Retinal pigment epithelial cell (primary cell): ENCODE results near the gene C16orf95.

Experiments
- DNase-seq: peaks from one replicate; pipeline ENCODE4 v3.0.0-alpha.2; 2010; ENCODE audit warnings: low read depth
- H3K4me3 ChIP-seq: 2 replicates; pipeline ENCODE4 v1.5.1; 2011; ENCODE audit warnings: mild to moderate bottlenecking, low read length, control low read depth, moderate library complexity
- CTCF ChIP-seq: conservative IDR thresholded peaks from 2 replicates; pipeline ENCODE4 v1.5.1; 2011; ENCODE audit warnings: low read depth, low read length, control low read depth, inconsistent platforms

The C16orf95 gene

GRCh38 chr16:87335625-87336433 is 18.6 kb upstream of the C16orf95 start:
- TF ChIP-seq CTCF: no peak
- DNase-seq: no peak

GRCh38 chr16:87334651-87335624 is 17.7 kb upstream of the C16orf95 start:
- no peak for TF ChIP-seq CTCF
- no peak overlapping the region for H3K4me3 ChIP-seq
- no peak for DNase-seq

More at GRCh38 chr16:87335625-87336433, 18.6 kb upstream of the C16orf95 start:
- no peak overlapping the region for H3K4me3 ChIP-seq

GRCh38 chr16:87333581-87334331 is 16.6 kb upstream of the C16orf95 start:
- no peak overlapping the region for H3K4me3 ChIP-seq
- TF ChIP-seq CTCF: no peak
- DNase-seq: no peak

- no peak overlapping the region for H3K4me3 ChIP-seq
- no peak for TF ChIP-seq CTCF
- no peak for DNase-seq
These were observed 15.9 kb upstream of the C16orf95 start for GRCh38 chr16:87333101-87333500.

GRCh38 chr16:87332150-87332549 is 15.0 kb upstream of the C16orf95 start:
- no peak overlapping the region for H3K4me3 ChIP-seq
- TF ChIP-seq CTCF: no peak
- DNase-seq: peak; percentile 3

- no peak for TF ChIP-seq CTCF
- DNase-seq: no peak
- H3K4me3 ChIP-seq: no peak overlapping the region
These were observed 14.1 kb upstream of the C16orf95 start for GRCh38 chr16:87331241-87331801.
